ENCODE data around the gene ADAMTSL5.
A peak's percentile ranks its signal among the peaks of the same experiment; 100 is the strongest.

Gene ADAMTSL5

GRCh38 chr19:1461862-1462261, 51.0 kb downstream of the ADAMTSL5 start:
- Mint-ChIP-seq H3K4me3 (no peak overlapping the region), H3K27ac (no peak overlapping the region), H3K4me1 (no peaks in the 10 kb centered on the region), H3K36me3 (no peaks in the 10 kb centered on the region), H3K9me3 (no peaks in the 10 kb centered on the region)
- no peak for DNase-seq (ENCODE audit: low spot score in 2 of 2)
- no peak for ATAC-seq

- H3K27ac Mint-ChIP-seq = no peak overlapping the region
- ATAC-seq (no peak), DNase-seq (ENCODE audit: low spot score in 2 of 2) (no peak)
- no peaks in the 10 kb centered on the region for H3K9me3 Mint-ChIP-seq
- H3K4me1 Mint-ChIP-seq = peaks cover 6% of the 10 kb centered on the region
- no peak overlapping the region for H3K4me3 Mint-ChIP-seq
- H3K36me3 Mint-ChIP-seq = peaks cover 4% of the 10 kb centered on the region
Observed at GRCh38 chr19:1460033-1460995, 52.5 kb downstream of the ADAMTSL5 start.

- DNase-seq (ENCODE audit: low spot score in 2 of 2) (no peak), ATAC-seq (no peak)
- no peaks in the 10 kb centered on the region for H3K9me3 Mint-ChIP-seq
- peaks cover 4% of the 10 kb centered on the region for H3K36me3 Mint-ChIP-seq
- H3K27ac Mint-ChIP-seq = no peak overlapping the region
- peaks cover 11% of the 10 kb centered on the region for H3K4me1 Mint-ChIP-seq
- H3K4me3 Mint-ChIP-seq = no peak overlapping the region
Observed at GRCh38 chr19:1459479-1459878, 53.3 kb downstream of the ADAMTSL5 start.

GRCh38 chr19:1457892-1458291, 54.9 kb downstream of the ADAMTSL5 start:
- ATAC-seq (no peak), DNase-seq (ENCODE audit: low spot score in 2 of 2) (no peak)
- Mint-ChIP-seq H3K9me3 (no peaks in the 10 kb centered on the region), H3K36me3 (peaks cover 4% of the 10 kb centered on the region), H3K4me3 (no peak overlapping the region), H3K27ac (no peak overlapping the region), H3K4me1 (peaks cover 11% of the 10 kb centered on the region)

GRCh38 chr19:1457031-1457739, 55.6 kb downstream of the ADAMTSL5 start:
- H3K9me3 Mint-ChIP-seq = no peaks in the 10 kb centered on the region
- DNase-seq (ENCODE audit: low spot score in 2 of 2) (no peak), ATAC-seq (no peak)
- H3K36me3 Mint-ChIP-seq = peaks cover 4% of the 10 kb centered on the region
- no peak overlapping the region for H3K4me3 Mint-ChIP-seq
- H3K4me1 Mint-ChIP-seq = peaks cover 11% of the 10 kb centered on the region
- H3K27ac Mint-ChIP-seq = no peak overlapping the region

- peak overlapping the region; percentile 73 for H3K27ac Mint-ChIP-seq
- peaks cover 11% of the 10 kb centered on the region for H3K4me1 Mint-ChIP-seq
Observed at GRCh38 chr19:1456121-1456900, 56.5 kb downstream of the ADAMTSL5 start.

GRCh38 chr19:1455336-1456120, 57.3 kb downstream of the ADAMTSL5 start:
- Mint-ChIP-seq H3K36me3 (peaks cover 4% of the 10 kb centered on the region), H3K9me3 (no peaks in the 10 kb centered on the region), H3K4me1 (peaks cover 17% of the 10 kb centered on the region), H3K27ac (peak overlapping the region; percentile 73), H3K4me3 (peak overlapping the region; percentile 30)
- peak in 1 of 2 donors; percentile 83 for DNase-seq (ENCODE audit: low spot score in 2 of 2)
- peak; percentile 67 for ATAC-seq

More at GRCh38 chr19:1456121-1456900, 56.5 kb downstream of the ADAMTSL5 start:
- DNase-seq (ENCODE audit: low spot score in 2 of 2) (no peak), ATAC-seq (no peak)
- Mint-ChIP-seq H3K36me3 (peaks cover 4% of the 10 kb centered on the region), H3K4me3 (no peak overlapping the region), H3K9me3 (no peaks in the 10 kb centered on the region)
